ENCODE data around the gene CFTR.

DNA sequence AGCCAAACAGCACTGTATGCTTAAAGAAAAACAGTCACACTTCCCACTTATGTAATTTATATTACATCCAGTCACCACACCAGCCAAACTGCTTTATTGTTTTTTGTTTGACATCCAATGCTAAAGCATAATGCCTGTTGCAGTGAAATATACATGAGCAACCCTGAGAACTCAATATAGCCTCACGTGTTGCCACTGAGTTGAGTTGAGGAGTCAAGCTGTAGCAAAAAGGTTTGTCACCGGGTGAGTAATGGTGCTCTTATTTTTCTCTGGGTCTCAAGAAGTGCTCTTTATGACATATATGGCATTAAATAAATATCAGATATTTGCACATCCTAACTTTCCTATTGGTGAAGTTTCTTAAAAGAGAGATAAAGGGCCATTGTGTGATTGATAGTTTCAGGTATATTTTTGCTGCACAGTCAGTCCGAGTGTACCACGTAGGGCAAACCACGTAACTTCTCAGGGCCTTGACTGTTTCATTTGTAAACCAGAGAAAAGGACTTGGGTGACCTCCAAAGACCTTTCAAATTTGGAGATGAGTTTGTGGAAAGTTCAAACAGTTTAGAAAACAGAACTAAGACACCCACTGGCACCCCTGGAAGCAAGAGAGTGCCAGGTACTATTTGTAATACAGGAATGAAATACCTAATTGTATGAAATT is 168.5 kb downstream of the CFTR start:
- TF ChIP-seq, protein P1, sequence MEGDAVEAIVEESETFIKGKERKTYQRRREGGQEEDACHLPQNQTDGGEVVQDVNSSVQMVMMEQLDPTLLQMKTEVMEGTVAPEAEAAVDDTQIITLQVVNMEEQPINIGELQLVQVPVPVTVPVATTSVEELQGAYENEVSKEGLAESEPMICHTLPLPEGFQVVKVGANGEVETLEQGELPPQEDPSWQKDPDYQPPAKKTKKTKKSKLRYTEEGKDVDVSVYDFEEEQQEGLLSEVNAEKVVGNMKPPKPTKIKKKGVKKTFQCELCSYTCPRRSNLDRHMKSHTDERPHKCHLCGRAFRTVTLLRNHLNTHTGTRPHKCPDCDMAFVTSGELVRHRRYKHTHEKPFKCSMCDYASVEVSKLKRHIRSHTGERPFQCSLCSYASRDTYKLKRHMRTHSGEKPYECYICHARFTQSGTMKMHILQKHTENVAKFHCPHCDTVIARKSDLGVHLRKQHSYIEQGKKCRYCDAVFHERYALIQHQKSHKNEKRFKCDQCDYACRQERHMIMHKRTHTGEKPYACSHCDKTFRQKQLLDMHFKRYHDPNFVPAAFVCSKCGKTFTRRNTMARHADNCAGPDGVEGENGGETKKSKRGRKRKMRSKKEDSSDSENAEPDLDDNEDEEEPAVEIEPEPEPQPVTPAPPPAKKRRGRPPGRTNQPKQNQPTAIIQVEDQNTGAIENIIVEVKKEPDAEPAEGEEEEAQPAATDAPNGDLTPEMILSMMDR (IDR thresholded peaks at IDR 0.05): no peak
- no peak for TF ChIP-seq POLR2A (IDR thresholded peaks at IDR 0.05)
